H9 (cell line): ENCODE data around the gene TTN. TPM values are rescaled to one million over a fixed set of nuclear protein-coding genes. Genes with fewer than 3 reads are reported as not detected.

ENCODE experiments used
- DNase-seq: peaks from one replicate; pipeline ENCODE4 v3.0.0-alpha.2; 2017
- H2AFZ ChIP-seq: one replicate; pipeline ENCODE4 v1.6.1; 2013; ENCODE audit warnings: mild to moderate bottlenecking, low read length, control low read depth, moderate library complexity
- H2AK5ac ChIP-seq: 2 replicates; pipeline ENCODE4 v1.6.1; 2013; ENCODE audit warnings: low read length, control low read depth, mixed read lengths; ENCODE audit not compliant: insufficient read length
- H2BK120ac ChIP-seq: one replicate; pipeline ENCODE4 v1.6.1; 2013; ENCODE audit warnings: low read depth, mild to moderate bottlenecking, low read length, control low read depth, inconsistent platforms; ENCODE audit not compliant: poor library complexity, severe bottlenecking
- H2BK12ac ChIP-seq: 2 replicates; pipeline ENCODE4 v1.6.1; 2013; ENCODE audit warnings: low read length, control low read depth, mixed read lengths, low read depth; ENCODE audit not compliant: insufficient read length
- H2BK15ac ChIP-seq: 2 replicates; pipeline ENCODE4 v1.6.1; 2013; ENCODE audit warnings: low read depth, low read length, control low read depth
- H2BK20ac ChIP-seq: one replicate; pipeline ENCODE4 v1.6.1; 2013; ENCODE audit warnings: low read depth, mild to moderate bottlenecking, low read length, control low read depth, inconsistent platforms; ENCODE audit not compliant: poor library complexity, severe bottlenecking
- H2BK5ac ChIP-seq: 2 replicates; pipeline ENCODE4 v1.6.1; 2013; ENCODE audit warnings: low read length, control low read depth, mixed read lengths; ENCODE audit not compliant: insufficient read length
- H3K14ac ChIP-seq: 2 replicates; pipeline ENCODE4 v1.6.1; 2013; ENCODE audit warnings: low read length, control low read depth; ENCODE audit not compliant: insufficient read depth
- H3K18ac ChIP-seq: 2 replicates; pipeline ENCODE4 v1.6.1; 2013; ENCODE audit warnings: low read depth, mild to moderate bottlenecking, mixed read lengths, low read length, control low read depth; ENCODE audit not compliant: insufficient read length
- H3K23ac ChIP-seq: 2 replicates; pipeline ENCODE4 v1.6.1; 2013; ENCODE audit warnings: low read length, control low read depth, mixed read lengths, low read depth; ENCODE audit not compliant: insufficient read length
- H3K23me2 ChIP-seq: 2 replicates; pipeline ENCODE4 v1.6.1; 2013; ENCODE audit warnings: low read depth, mild to moderate bottlenecking, mixed read lengths, low read length, control low read depth; ENCODE audit not compliant: insufficient read length, poor library complexity, severe bottlenecking
- H3K27ac ChIP-seq: 2 replicates; pipeline ENCODE4 v1.5.1; 2013; ENCODE audit warnings: low read length, control low read depth, mixed read lengths, low read depth; ENCODE audit not compliant: insufficient read length
- H3K27me3 ChIP-seq: 2 replicates; pipeline ENCODE4 v1.6.1; 2013; ENCODE audit warnings: low read length, control low read depth, inconsistent platforms; ENCODE audit not compliant: insufficient read depth
- H3K4ac ChIP-seq: 2 replicates; pipeline ENCODE4 v1.6.1; 2013; ENCODE audit warnings: low read depth, mild to moderate bottlenecking, control low read depth, inconsistent platforms, low read length, moderate library complexity
- H3K4me1 ChIP-seq: 2 replicates; pipeline ENCODE4 v1.6.1; 2013; ENCODE audit warnings: low read length, control low read depth, inconsistent platforms; ENCODE audit not compliant: insufficient read depth
- H3K4me2 ChIP-seq: 2 replicates; pipeline ENCODE4 v1.6.1; 2013; ENCODE audit warnings: low read length, control low read depth, mixed read lengths; ENCODE audit not compliant: insufficient read length, insufficient read depth
- H3K56ac ChIP-seq: 2 replicates; pipeline ENCODE4 v1.6.1; 2013; ENCODE audit warnings: low read depth, mild to moderate bottlenecking, mixed read lengths, low read length, control low read depth; ENCODE audit not compliant: insufficient read length
- H3K79me1 ChIP-seq: 2 replicates; pipeline ENCODE4 v1.6.1; 2013; ENCODE audit warnings: low read depth, mild to moderate bottlenecking, moderate library complexity, low read length, control low read depth, inconsistent platforms; ENCODE audit not compliant: insufficient read depth, poor library complexity, severe bottlenecking
- H3K79me2 ChIP-seq: 2 replicates; pipeline ENCODE4 v1.6.1; 2013; ENCODE audit warnings: low read length, control low read depth, inconsistent platforms; ENCODE audit not compliant: insufficient read depth
- H3K9ac ChIP-seq: 2 replicates; pipeline ENCODE4 v1.6.1; 2013; ENCODE audit warnings: low read length, control low read depth, mixed read lengths; ENCODE audit not compliant: insufficient read length; ENCODE audit errors: extremely low read depth
- H3K9me3 ChIP-seq: one replicate; pipeline ENCODE4 v1.6.1; 2013; ENCODE audit warnings: low read depth, low read length, inconsistent platforms; ENCODE audit not compliant: control insufficient read depth
- H3T11ph ChIP-seq: one replicate; pipeline ENCODE4 v1.6.1; 2013; ENCODE audit warnings: mild to moderate bottlenecking, low read length, control low read depth, inconsistent platforms
- H4K20me1 ChIP-seq: one replicate; pipeline ENCODE4 v1.6.1; 2013; ENCODE audit not compliant: control insufficient read depth, insufficient read length, insufficient read depth
- H4K5ac ChIP-seq: 2 replicates; pipeline ENCODE4 v1.6.1; 2013; ENCODE audit warnings: low read depth, mild to moderate bottlenecking, mixed read lengths, low read length, control low read depth; ENCODE audit not compliant: insufficient read length
- H4K8ac ChIP-seq: replicated peaks from 2 replicates; pipeline ENCODE4 v1.6.1; 2013; ENCODE audit warnings: low read length, control low read depth, mixed read lengths, low read depth; ENCODE audit not compliant: insufficient read length
- H4K91ac ChIP-seq: 2 replicates; pipeline ENCODE4 v1.6.1; 2013; ENCODE audit warnings: low read depth, mild to moderate bottlenecking, moderate library complexity, mixed read lengths, low read length, control low read depth; ENCODE audit not compliant: insufficient read length
- H3K27ac Mint-ChIP-seq, 3 experiments: 2 replicates in 2 of 3; 3 replicates in 1 of 3; pipeline ENCODE4 v1.8.0; 2020 to 2021; ENCODE audit warnings: mixed read lengths in 3 of 3, mild to moderate bottlenecking in 1 of 3, moderate library complexity in 1 of 3
- H3K27me3 Mint-ChIP-seq: 2 replicates; pipeline ENCODE4 v1.8.0; 2021; ENCODE audit warnings: low read depth, mild to moderate bottlenecking, moderate library complexity, mixed read lengths
- H3K36me3 Mint-ChIP-seq, 3 experiments: 2 replicates in 2 of 3; 3 replicates in 1 of 3; pipeline ENCODE4 v1.8.0; 2020 to 2021; ENCODE audit warnings: low read depth in 3 of 3, mixed read lengths in 3 of 3; ENCODE audit not compliant: insufficient read depth in 1 of 3
- H3K4me1 Mint-ChIP-seq, 2 experiments: 2 replicates each; pipeline ENCODE4 v1.8.0; 2020; ENCODE audit warnings: mixed read lengths in 2 of 2
- H3K4me3 Mint-ChIP-seq, 2 experiments: 2 replicates in 1 of 2; 3 replicates in 1 of 2; pipeline ENCODE4 v1.8.0; 2020 to 2021; ENCODE audit warnings: mild to moderate bottlenecking in 2 of 2, mixed read lengths in 2 of 2, moderate library complexity in 1 of 2
- H3K9me3 Mint-ChIP-seq, 2 experiments: 2 replicates in 1 of 2; 3 replicates in 1 of 2; pipeline ENCODE4 v1.8.0; 2020; ENCODE audit warnings: mild to moderate bottlenecking in 2 of 2, mixed read lengths in 2 of 2, moderate library complexity in 1 of 2
- WGBS: extraction: QIAGEN DNeasy Blood & Tissue Kit; methylation state at CpG from one replicate; pipeline ENCODE4 v1.1.7; 2013; ENCODE audit warnings: missing lambda C conversion rate, low lambda C conversion rate, mixed read lengths; ENCODE audit not compliant: insufficient read length; ENCODE audit errors: extremely low coverage; 5-methylcytosine and 5-hydroxymethylcytosine counted together
- total RNA-seq: library from RNA; stranded (reverse); gene quantifications from 2 replicates; pipeline ENCODE4 v1.2.1, GENCODE V29; 2021
- TF ChIP-seq, protein P1 (sequence below): fragments of 200-600 bp; sonication (generic); conservative IDR thresholded peaks from 3 replicates; pipeline ENCODE4 v1.8.0; 2021; ENCODE audit warnings: antibody characterized with exemption, mild to moderate bottlenecking

The TTN gene
- total RNA-seq, 1 experiment from 2014 or later: 0.70 TPM

DNA sequence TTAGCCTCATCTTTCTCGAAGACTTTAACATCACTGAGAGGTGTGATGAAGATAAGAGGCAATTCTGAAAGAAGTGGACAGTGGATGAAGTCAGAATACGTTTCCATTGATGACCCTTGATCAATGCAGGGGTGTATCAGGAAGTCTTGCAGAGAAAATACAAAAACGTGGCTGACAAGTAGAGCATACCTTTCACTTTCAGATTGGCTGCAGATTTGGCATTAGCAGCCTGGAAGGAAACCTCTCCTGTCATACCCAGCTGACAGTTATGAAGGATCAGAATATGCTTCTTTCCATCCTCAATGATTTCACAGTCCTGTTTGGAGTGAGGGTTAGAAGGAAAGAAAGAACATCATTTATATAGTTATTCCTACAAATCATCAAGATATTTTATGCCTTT is 174.5 kb downstream of the TTN start:
- Histone ChIP-seq H2AK5ac (no peak overlapping the region), H3K27ac (no peak overlapping the region), H3K56ac (no peak overlapping the region), H3K79me2 (no peaks in the 10 kb centered on the region), H4K20me1 (no peaks in the 10 kb centered on the region), H3K4ac (no peak overlapping the region), H3K23ac (no peak overlapping the region), H4K8ac (no peak overlapping the region), H2BK20ac (no peak overlapping the region), H3K9ac (no peak overlapping the region), H2BK12ac (no peak overlapping the region), H3T11ph (no peak overlapping the region), H4K5ac (no peak overlapping the region), H3K9me3 (no peaks in the 10 kb centered on the region), H3K4me1 (no peaks in the 10 kb centered on the region), H2BK5ac (no peak overlapping the region), H3K23me2 (no peaks in the 10 kb centered on the region), H2BK120ac (no peak overlapping the region), H3K14ac (no peak overlapping the region), H4K91ac (no peak overlapping the region), H3K79me1 (no peaks in the 10 kb centered on the region), H3K4me2 (no peak overlapping the region), H3K27me3 (no peaks in the 10 kb centered on the region), H2AFZ (no peak overlapping the region), H3K18ac (no peak overlapping the region), H2BK15ac (no peak overlapping the region)
- Mint-ChIP-seq H3K36me3 (no peaks in the 10 kb centered on the region), H3K4me3 (no peak overlapping the region), H3K9me3 (no peaks in the 10 kb centered on the region), H3K27me3 (no peaks in the 10 kb centered on the region), H3K4me1 (peaks cover 15 to 16% of the 10 kb centered on the region in 2 experiments), H3K27ac (no peak overlapping the region)
- TF ChIP-seq, protein P1, sequence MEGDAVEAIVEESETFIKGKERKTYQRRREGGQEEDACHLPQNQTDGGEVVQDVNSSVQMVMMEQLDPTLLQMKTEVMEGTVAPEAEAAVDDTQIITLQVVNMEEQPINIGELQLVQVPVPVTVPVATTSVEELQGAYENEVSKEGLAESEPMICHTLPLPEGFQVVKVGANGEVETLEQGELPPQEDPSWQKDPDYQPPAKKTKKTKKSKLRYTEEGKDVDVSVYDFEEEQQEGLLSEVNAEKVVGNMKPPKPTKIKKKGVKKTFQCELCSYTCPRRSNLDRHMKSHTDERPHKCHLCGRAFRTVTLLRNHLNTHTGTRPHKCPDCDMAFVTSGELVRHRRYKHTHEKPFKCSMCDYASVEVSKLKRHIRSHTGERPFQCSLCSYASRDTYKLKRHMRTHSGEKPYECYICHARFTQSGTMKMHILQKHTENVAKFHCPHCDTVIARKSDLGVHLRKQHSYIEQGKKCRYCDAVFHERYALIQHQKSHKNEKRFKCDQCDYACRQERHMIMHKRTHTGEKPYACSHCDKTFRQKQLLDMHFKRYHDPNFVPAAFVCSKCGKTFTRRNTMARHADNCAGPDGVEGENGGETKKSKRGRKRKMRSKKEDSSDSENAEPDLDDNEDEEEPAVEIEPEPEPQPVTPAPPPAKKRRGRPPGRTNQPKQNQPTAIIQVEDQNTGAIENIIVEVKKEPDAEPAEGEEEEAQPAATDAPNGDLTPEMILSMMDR: no peak
- WGBS: no CpG with 5 or more reads among the region's 3 CpGs
- no peak for DNase-seq
